Liver (tissue), 9 donors: ENCODE data around the gene BBS5. TPM values are rescaled to one million over a fixed set of nuclear protein-coding genes. Genes with fewer than 3 reads are reported as not detected.

Source experiments
- DNase-seq: peaks from one replicate; pipeline ENCODE4 v3.0.0-alpha.2; 2017; ENCODE audit warnings: low spot score
- H3K27ac ChIP-seq, 2 donors: one replicate each; pipeline ENCODE4 v1.7.0; 2013; ENCODE audit warnings: inconsistent platforms in 2 of 2, low read length in 2 of 2, control low read depth in 1 of 2, low read depth in 1 of 2, mild to moderate bottlenecking in 1 of 2
- H3K27me3 ChIP-seq, 4 donors: one replicate each; pipeline versions ENCODE4 v1.6.1 to v1.7.0; 2013; ENCODE audit warnings: low read length in 3 of 4, inconsistent platforms in 1 of 4, mild to moderate bottlenecking in 1 of 4, moderate library complexity in 1 of 4; ENCODE audit not compliant: control insufficient read depth in 4 of 4, insufficient read depth in 4 of 4
- H3K36me3 ChIP-seq, 4 donors: one replicate each; pipeline versions ENCODE4 v1.6.1 to v1.7.0; 2013; ENCODE audit warnings: low read length in 3 of 4, mild to moderate bottlenecking in 3 of 4, low read depth in 1 of 4, moderate library complexity in 1 of 4; ENCODE audit not compliant: control insufficient read depth in 4 of 4, insufficient read depth in 3 of 4
- H3K4me1 ChIP-seq, 4 donors: one replicate each; pipeline versions ENCODE4 v1.6.1 to v1.7.0; 2013; ENCODE audit warnings: low read length in 3 of 4, mild to moderate bottlenecking in 3 of 4, moderate library complexity in 1 of 4; ENCODE audit not compliant: control insufficient read depth in 4 of 4, insufficient read depth in 4 of 4
- H3K4me3 ChIP-seq, 3 donors: one replicate each; pipeline versions ENCODE4 v1.6.1 to v1.7.0; 2013; ENCODE audit warnings: low read length in 3 of 3, control low read depth in 1 of 3, low read depth in 1 of 3, mild to moderate bottlenecking in 1 of 3
- H3K9ac ChIP-seq, 2 donors: one replicate each; pipeline ENCODE4 v1.7.0; 2013; ENCODE audit warnings: low read length in 2 of 2, mild to moderate bottlenecking in 2 of 2, moderate library complexity in 2 of 2, control low read depth in 1 of 2, low read depth in 1 of 2
- H3K9me3 ChIP-seq, 4 donors: one replicate each; pipeline versions ENCODE4 v1.6.1 to v1.7.0; 2013; ENCODE audit warnings: low read length in 3 of 4; ENCODE audit not compliant: control insufficient read depth in 4 of 4
- FOXA1 ChIP-seq: IDR thresholded peaks from 2 replicates; pipeline ENCODE4 v1.6.1; 2016; ENCODE audit warnings: antibody characterized with exemption
- HNF4A ChIP-seq, 2 donors: conservative IDR thresholded peaks; 2 replicates each; pipeline ENCODE4 v1.6.1; 2016; ENCODE audit warnings: antibody characterized with exemption in 2 of 2, mild to moderate bottlenecking in 2 of 2
- HNF4G ChIP-seq: IDR thresholded peaks from 2 replicates; pipeline ENCODE4 v1.6.1; 2016; ENCODE audit warnings: antibody characterized with exemption
- JUND ChIP-seq, 2 donors: IDR thresholded peaks; 2 replicates each; pipeline ENCODE4 v1.6.1; 2016; ENCODE audit warnings: antibody characterized with exemption in 2 of 2
- MAX ChIP-seq: IDR thresholded peaks from 2 replicates; pipeline ENCODE4 v1.6.1; 2016; ENCODE audit warnings: antibody characterized with exemption
- NR2F2 ChIP-seq: IDR thresholded peaks from 2 replicates; pipeline ENCODE4 v1.6.1; 2016; ENCODE audit warnings: antibody characterized with exemption
- RAD21 ChIP-seq, 2 donors: IDR thresholded peaks; 2 replicates each; pipeline ENCODE4 v1.6.1; 2016; ENCODE audit warnings: antibody characterized with exemption in 2 of 2, mild to moderate bottlenecking in 2 of 2
- RXRA ChIP-seq, 2 donors: IDR thresholded peaks; 2 replicates each; pipeline ENCODE4 v1.6.1; 2017 to 2018; ENCODE audit warnings: antibody characterized with exemption in 2 of 2, mild to moderate bottlenecking in 1 of 2
- YY1 ChIP-seq: IDR thresholded peaks from 2 replicates; pipeline ENCODE4 v1.6.1; 2016; ENCODE audit warnings: antibody characterized with exemption, mild to moderate bottlenecking
- WGBS: extraction: QIAGEN DNeasy Blood & Tissue Kit; methylation state at CpG from one replicate; pipeline ENCODE4 v1.1.7; 2013; 5-methylcytosine and 5-hydroxymethylcytosine counted together
- polyA plus RNA-seq, 2 donors: library from polyadenylated mRNA; stranded (reverse) in 1 of 2; unstranded in 1 of 2; fragments of 200-250 nt in 1 of 2; fragments of >200 nt in 1 of 2; fragmentation: Nextera tagmentation in 1 of 2; extraction: Ambion mirVana in 1 of 2; gene quantifications; one replicate each; pipeline versions ENCODE4 v1.2.1 to v1.2.3, GENCODE V29; 2013 to 2015
- total RNA-seq, 2 donors: library from RNA; depleted of rRNA; stranded (reverse); fragments of >200 nt; gene quantifications; one replicate each; pipeline ENCODE4 v1.2.3, GENCODE V29; 2014
- TF ChIP-seq, protein P1 (sequence below): IDR thresholded peaks from 2 replicates; pipeline ENCODE4 v1.6.1; 2016; ENCODE audit warnings: antibody characterized with exemption
- TF ChIP-seq, protein P2 (sequence below): IDR thresholded peaks from 2 replicates; pipeline ENCODE4 v1.6.1; 2016; ENCODE audit warnings: antibody characterized with exemption, mild to moderate bottlenecking
- TF ChIP-seq, protein P3 (sequence below): IDR thresholded peaks from 2 replicates; pipeline ENCODE4 v1.6.1; 2016; ENCODE audit warnings: antibody characterized with exemption
- donor health status: healthy.
- donor health status: healthy.
- donor health status: healthy.
- donor health status: healthy.
- donor health status: healthy.

Gene BBS5
- total and polyA plus RNA-seq, 4 donors: 1.7 to 2.5 (median 2.1) TPM

- no peak for DNase-seq
- Histone ChIP-seq H3K4me3 (no peak overlapping the region), H3K36me3 (no peaks in the 10 kb centered on the region), H3K4me1 (no peaks in the 10 kb centered on the region), H3K27me3 (no peaks in the 10 kb centered on the region), H3K9ac (no peak overlapping the region), H3K27ac (no peak overlapping the region), H3K9me3 (no peaks in the 10 kb centered on the region)
- TF ChIP-seq RXRA (IDR thresholded peaks at IDR 0.05): no peak
- TF ChIP-seq, protein P1, sequence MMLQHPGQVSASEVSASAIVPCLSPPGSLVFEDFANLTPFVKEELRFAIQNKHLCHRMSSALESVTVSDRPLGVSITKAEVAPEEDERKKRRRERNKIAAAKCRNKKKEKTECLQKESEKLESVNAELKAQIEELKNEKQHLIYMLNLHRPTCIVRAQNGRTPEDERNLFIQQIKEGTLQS: no peak
- TF ChIP-seq MAX: no peak
- no peak for TF ChIP-seq RAD21 (IDR thresholded peaks at IDR 0.05)
- TF ChIP-seq, protein P2, sequence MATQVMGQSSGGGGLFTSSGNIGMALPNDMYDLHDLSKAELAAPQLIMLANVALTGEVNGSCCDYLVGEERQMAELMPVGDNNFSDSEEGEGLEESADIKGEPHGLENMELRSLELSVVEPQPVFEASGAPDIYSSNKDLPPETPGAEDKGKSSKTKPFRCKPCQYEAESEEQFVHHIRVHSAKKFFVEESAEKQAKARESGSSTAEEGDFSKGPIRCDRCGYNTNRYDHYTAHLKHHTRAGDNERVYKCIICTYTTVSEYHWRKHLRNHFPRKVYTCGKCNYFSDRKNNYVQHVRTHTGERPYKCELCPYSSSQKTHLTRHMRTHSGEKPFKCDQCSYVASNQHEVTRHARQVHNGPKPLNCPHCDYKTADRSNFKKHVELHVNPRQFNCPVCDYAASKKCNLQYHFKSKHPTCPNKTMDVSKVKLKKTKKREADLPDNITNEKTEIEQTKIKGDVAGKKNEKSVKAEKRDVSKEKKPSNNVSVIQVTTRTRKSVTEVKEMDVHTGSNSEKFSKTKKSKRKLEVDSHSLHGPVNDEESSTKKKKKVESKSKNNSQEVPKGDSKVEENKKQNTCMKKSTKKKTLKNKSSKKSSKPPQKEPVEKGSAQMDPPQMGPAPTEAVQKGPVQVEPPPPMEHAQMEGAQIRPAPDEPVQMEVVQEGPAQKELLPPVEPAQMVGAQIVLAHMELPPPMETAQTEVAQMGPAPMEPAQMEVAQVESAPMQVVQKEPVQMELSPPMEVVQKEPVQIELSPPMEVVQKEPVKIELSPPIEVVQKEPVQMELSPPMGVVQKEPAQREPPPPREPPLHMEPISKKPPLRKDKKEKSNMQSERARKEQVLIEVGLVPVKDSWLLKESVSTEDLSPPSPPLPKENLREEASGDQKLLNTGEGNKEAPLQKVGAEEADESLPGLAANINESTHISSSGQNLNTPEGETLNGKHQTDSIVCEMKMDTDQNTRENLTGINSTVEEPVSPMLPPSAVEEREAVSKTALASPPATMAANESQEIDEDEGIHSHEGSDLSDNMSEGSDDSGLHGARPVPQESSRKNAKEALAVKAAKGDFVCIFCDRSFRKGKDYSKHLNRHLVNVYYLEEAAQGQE: no peak
- no peak for TF ChIP-seq HNF4A (conservative IDR thresholded peaks at IDR 0.05)
- TF ChIP-seq, protein P3, sequence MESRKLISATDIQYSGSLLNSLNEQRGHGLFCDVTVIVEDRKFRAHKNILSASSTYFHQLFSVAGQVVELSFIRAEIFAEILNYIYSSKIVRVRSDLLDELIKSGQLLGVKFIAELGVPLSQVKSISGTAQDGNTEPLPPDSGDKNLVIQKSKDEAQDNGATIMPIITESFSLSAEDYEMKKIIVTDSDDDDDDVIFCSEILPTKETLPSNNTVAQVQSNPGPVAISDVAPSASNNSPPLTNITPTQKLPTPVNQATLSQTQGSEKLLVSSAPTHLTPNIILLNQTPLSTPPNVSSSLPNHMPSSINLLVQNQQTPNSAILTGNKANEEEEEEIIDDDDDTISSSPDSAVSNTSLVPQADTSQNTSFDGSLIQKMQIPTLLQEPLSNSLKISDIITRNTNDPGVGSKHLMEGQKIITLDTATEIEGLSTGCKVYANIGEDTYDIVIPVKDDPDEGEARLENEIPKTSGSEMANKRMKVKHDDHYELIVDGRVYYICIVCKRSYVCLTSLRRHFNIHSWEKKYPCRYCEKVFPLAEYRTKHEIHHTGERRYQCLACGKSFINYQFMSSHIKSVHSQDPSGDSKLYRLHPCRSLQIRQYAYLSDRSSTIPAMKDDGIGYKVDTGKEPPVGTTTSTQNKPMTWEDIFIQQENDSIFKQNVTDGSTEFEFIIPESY: no peak
- no peak for TF ChIP-seq JUND (IDR thresholded peaks at IDR 0.05)
- TF ChIP-seq NR2F2: no peak
- no peak for TF ChIP-seq HNF4G
- whole genome bisulfite sequencing: 90% methylated on average over 1 of the region's 1 CpG
Observed at GRCh38 chr2:169464466-169464865, 14.8 kb upstream of the BBS5 start.

GRCh38 chr2:169464882-169465281 lies 14.4 kb upstream of the BBS5 start:
- 80% methylated on average over 2 of the region's 2 CpGs for WGBS
- no peak for DNase-seq

More at GRCh38 chr2:169464882-169465281, 14.4 kb upstream of the BBS5 start:
- Histone ChIP-seq H3K36me3 (no peaks in the 10 kb centered on the region), H3K27ac (no peak overlapping the region), H3K9ac (no peak overlapping the region), H3K4me3 (no peak overlapping the region), H3K9me3 (no peaks in the 10 kb centered on the region), H3K27me3 (no peaks in the 10 kb centered on the region), H3K4me1 (no peaks in the 10 kb centered on the region)
- TF ChIP-seq, protein P3: no peak
- TF ChIP-seq FOXA1 (no peak), YY1 (no peak)
